ENCODE results near the gene VASP.

- no peak for TF ChIP-seq CTCF (IDR thresholded peaks at IDR 0.05)
- TF ChIP-seq POLR2A (IDR thresholded peaks at IDR 0.05) = no peak
These were observed 40.0 kb downstream of the VASP start for GRCh38 chr19:45547211-45547770.

Data from testis (tissue), 2 donors.